MM.1S (cell line): ENCODE measurements around the gene KCNIP1.

ENCODE experiments used
- DNase-seq: peaks from one replicate; pipeline ENCODE4 v3.0.0-alpha.2; 2015
- H2AFZ ChIP-seq: fragments of 300-600 bp; sonication (generic); 2 replicates; pipeline ENCODE4 v1.6.0; 2016; ENCODE audit warnings: antibody characterized with exemption, low read length
- H3F3A ChIP-seq: fragments of 300-600 bp; sonication (generic); 2 replicates; pipeline ENCODE4 v1.6.1; 2016; ENCODE audit warnings: mild to moderate bottlenecking, antibody characterized with exemption, low read length, moderate library complexity, mixed read lengths; ENCODE audit not compliant: insufficient read depth
- H3K27ac ChIP-seq: fragments of 300-600 bp; sonication (generic); 2 replicates; pipeline ENCODE4 v1.5.1; 2016; ENCODE audit warnings: mild to moderate bottlenecking, low read length
- H3K27me3 ChIP-seq: fragments of 300-600 bp; sonication (generic); replicated peaks from 2 replicates; pipeline ENCODE4 v1.6.0; 2016; ENCODE audit warnings: low read length; ENCODE audit not compliant: insufficient read depth
- H3K36me3 ChIP-seq: fragments of 300-600 bp; sonication (generic); replicated peaks from 2 replicates; pipeline ENCODE4 v1.6.1; 2016; ENCODE audit warnings: mild to moderate bottlenecking, low read length, mixed read lengths; ENCODE audit not compliant: insufficient read depth
- H3K4me1 ChIP-seq: fragments of 300-600 bp; sonication (generic); 2 replicates; pipeline ENCODE4 v1.6.1; 2016; ENCODE audit warnings: low read length, mixed read lengths
- H3K4me2 ChIP-seq: fragments of 300-600 bp; sonication (generic); 2 replicates; pipeline ENCODE4 v1.6.0; 2016; ENCODE audit warnings: low read depth, low read length
- H3K4me3 ChIP-seq: fragments of 300-600 bp; sonication (generic); 2 replicates; pipeline ENCODE4 v1.5.1; 2016; ENCODE audit warnings: low read length, mixed read lengths
- H3K79me2 ChIP-seq: fragments of 300-600 bp; sonication (generic); 2 replicates; pipeline ENCODE4 v1.6.1; 2016; ENCODE audit warnings: mixed run types, low read length, mixed read lengths
- H3K9ac ChIP-seq: fragments of 300-600 bp; sonication (generic); 2 replicates; pipeline ENCODE4 v1.6.1; 2016; ENCODE audit warnings: low read length, mixed read lengths
- H3K9me2 ChIP-seq: fragments of 300-600 bp; sonication (generic); replicated peaks from 2 replicates; pipeline ENCODE4 v1.6.1; 2016; ENCODE audit warnings: mild to moderate bottlenecking, low read length, mixed read lengths; ENCODE audit not compliant: insufficient read depth
- H3K9me3 ChIP-seq: fragments of 300-600 bp; sonication (generic); replicated peaks from 2 replicates; pipeline ENCODE4 v1.6.1; 2016; ENCODE audit warnings: mild to moderate bottlenecking, low read length, mixed read lengths; ENCODE audit not compliant: insufficient read depth
- H4K20me1 ChIP-seq: fragments of 300-600 bp; sonication (generic); 2 replicates; pipeline ENCODE4 v1.6.1; 2016; ENCODE audit warnings: mild to moderate bottlenecking, low read length, moderate library complexity, mixed read lengths; ENCODE audit not compliant: insufficient read depth
- EZH2 ChIP-seq: fragments of 300-600 bp; sonication (generic); optimal IDR thresholded peaks from 2 replicates; pipeline ENCODE3; 2017; ENCODE audit warnings: low read depth, mild to moderate bottlenecking, antibody characterized with exemption, low read length, mixed read lengths
- EZH2phosphoT487 ChIP-seq: fragments of 300-600 bp; sonication (generic); IDR thresholded peaks from 2 replicates; pipeline ENCODE4 v1.6.1; 2018; ENCODE audit warnings: antibody characterized with exemption, low read length
- TF ChIP-seq, protein P1 (sequence below): fragments of 300-600 bp; sonication (generic); IDR thresholded peaks from 2 replicates; pipeline ENCODE4 v1.5.1; 2016; ENCODE audit warnings: antibody characterized with exemption, low read length, mixed read lengths

KCNIP1 gene

DNA sequence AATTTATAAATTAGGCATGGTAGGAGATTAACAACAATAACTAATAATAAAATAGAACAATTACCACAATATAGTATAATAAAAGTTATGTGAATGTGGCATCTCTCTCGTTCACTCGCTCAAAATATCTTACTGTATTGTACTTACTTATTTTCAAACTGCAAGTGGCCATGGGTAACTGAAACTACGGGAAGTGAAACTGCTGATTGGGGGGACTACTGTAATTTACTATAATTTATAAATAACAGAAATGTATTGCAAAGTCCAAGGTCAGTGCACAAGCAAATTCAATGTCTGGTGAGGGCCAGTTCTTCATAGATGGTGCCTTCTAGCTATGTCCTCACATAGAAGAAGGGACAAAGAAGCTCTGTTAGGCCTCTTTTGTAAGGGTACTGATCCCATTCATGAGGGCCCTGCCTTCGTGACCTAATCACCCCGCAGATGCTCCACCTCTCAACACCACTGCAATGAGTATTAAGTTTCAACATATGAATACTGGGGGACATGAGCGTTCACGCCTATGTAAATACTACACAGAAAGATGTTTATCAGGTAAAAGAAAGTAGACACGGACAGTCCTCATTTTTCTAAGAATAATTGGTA lies 39.0 kb downstream of the KCNIP1 start:
- H3K27me3 ChIP-seq, result no peaks in the 10 kb centered on the region
- H3K79me2 ChIP-seq, result no peaks in the 10 kb centered on the region
- H3F3A ChIP-seq, result no peaks in the 10 kb centered on the region
- no peaks in the 10 kb centered on the region for H3K4me1 ChIP-seq
- H4K20me1 ChIP-seq, result no peaks in the 10 kb centered on the region
- TF ChIP-seq, protein P1, sequence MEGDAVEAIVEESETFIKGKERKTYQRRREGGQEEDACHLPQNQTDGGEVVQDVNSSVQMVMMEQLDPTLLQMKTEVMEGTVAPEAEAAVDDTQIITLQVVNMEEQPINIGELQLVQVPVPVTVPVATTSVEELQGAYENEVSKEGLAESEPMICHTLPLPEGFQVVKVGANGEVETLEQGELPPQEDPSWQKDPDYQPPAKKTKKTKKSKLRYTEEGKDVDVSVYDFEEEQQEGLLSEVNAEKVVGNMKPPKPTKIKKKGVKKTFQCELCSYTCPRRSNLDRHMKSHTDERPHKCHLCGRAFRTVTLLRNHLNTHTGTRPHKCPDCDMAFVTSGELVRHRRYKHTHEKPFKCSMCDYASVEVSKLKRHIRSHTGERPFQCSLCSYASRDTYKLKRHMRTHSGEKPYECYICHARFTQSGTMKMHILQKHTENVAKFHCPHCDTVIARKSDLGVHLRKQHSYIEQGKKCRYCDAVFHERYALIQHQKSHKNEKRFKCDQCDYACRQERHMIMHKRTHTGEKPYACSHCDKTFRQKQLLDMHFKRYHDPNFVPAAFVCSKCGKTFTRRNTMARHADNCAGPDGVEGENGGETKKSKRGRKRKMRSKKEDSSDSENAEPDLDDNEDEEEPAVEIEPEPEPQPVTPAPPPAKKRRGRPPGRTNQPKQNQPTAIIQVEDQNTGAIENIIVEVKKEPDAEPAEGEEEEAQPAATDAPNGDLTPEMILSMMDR, result no peak
- TF ChIP-seq EZH2phosphoT487 (no peak), EZH2 (no peak)
- H3K9ac ChIP-seq, result no peak overlapping the region
- no peak overlapping the region for H2AFZ ChIP-seq
- no peak overlapping the region for H3K4me3 ChIP-seq
- no peaks in the 10 kb centered on the region for H3K9me2 ChIP-seq
- H3K4me2 ChIP-seq, result no peak overlapping the region
- no peaks in the 10 kb centered on the region for H3K9me3 ChIP-seq
- no peak overlapping the region for H3K27ac ChIP-seq
- DNase-seq, result no peak
- H3K36me3 ChIP-seq, result no peaks in the 10 kb centered on the region

- Histone ChIP-seq H3K27ac (no peak overlapping the region), H2AFZ (no peak overlapping the region), H3K4me2 (no peak overlapping the region), H3K36me3 (no peaks in the 10 kb centered on the region), H3K4me3 (no peak overlapping the region), H3K9me3 (no peaks in the 10 kb centered on the region), H3K27me3 (no peaks in the 10 kb centered on the region), H3K79me2 (no peaks in the 10 kb centered on the region), H4K20me1 (no peaks in the 10 kb centered on the region), H3F3A (no peaks in the 10 kb centered on the region), H3K4me1 (no peaks in the 10 kb centered on the region), H3K9me2 (no peaks in the 10 kb centered on the region), H3K9ac (no peak overlapping the region)
- TF ChIP-seq EZH2 (no peak), EZH2phosphoT487 (no peak)
- TF ChIP-seq, protein P1, result no peak
- no peak for DNase-seq
These were observed 41.5 kb downstream of the KCNIP1 start for GRCh38 chr5:170545313-170545712.

GRCh38 chr5:170545811-170546210 lies 42.0 kb downstream of the KCNIP1 start:
- H3K4me2 ChIP-seq, result no peak overlapping the region

More at GRCh38 chr5:170545811-170546210, 42.0 kb downstream of the KCNIP1 start:
- DNase-seq, result no peak
- no peaks in the 10 kb centered on the region for H3K4me1 ChIP-seq
- no peaks in the 10 kb centered on the region for H3K27me3 ChIP-seq
- H3F3A ChIP-seq, result no peaks in the 10 kb centered on the region
- TF ChIP-seq EZH2 (no peak), EZH2phosphoT487 (no peak)
- TF ChIP-seq, protein P1, result no peak
- H3K9me2 ChIP-seq, result no peaks in the 10 kb centered on the region
- H3K36me3 ChIP-seq, result no peaks in the 10 kb centered on the region
- no peaks in the 10 kb centered on the region for H3K9me3 ChIP-seq
- H3K4me3 ChIP-seq, result no peak overlapping the region
- H3K79me2 ChIP-seq, result no peaks in the 10 kb centered on the region
- H3K9ac ChIP-seq, result no peak overlapping the region
- H4K20me1 ChIP-seq, result no peaks in the 10 kb centered on the region
- H2AFZ ChIP-seq, result no peak overlapping the region
- H3K27ac ChIP-seq, result no peak overlapping the region
